GM11168 (cell line): ENCODE results near the gene NGEF.
"Not testable (repeated sequence)": the region's sequence is repeated elsewhere in the genome, so short reads cannot be mapped to it uniquely, and the experiment has no call there.

Experiments used
- in situ Hi-C: fragments of 300-500 bp; cut with MboI; formaldehyde crosslinking; loops from one replicate; pipeline ENCODE4 v1.12.0; 2022; ENCODE audit warnings: low sequenced_read_pairs; ENCODE audit not compliant: unreplicated experiment

Gene NGEF, protein sequence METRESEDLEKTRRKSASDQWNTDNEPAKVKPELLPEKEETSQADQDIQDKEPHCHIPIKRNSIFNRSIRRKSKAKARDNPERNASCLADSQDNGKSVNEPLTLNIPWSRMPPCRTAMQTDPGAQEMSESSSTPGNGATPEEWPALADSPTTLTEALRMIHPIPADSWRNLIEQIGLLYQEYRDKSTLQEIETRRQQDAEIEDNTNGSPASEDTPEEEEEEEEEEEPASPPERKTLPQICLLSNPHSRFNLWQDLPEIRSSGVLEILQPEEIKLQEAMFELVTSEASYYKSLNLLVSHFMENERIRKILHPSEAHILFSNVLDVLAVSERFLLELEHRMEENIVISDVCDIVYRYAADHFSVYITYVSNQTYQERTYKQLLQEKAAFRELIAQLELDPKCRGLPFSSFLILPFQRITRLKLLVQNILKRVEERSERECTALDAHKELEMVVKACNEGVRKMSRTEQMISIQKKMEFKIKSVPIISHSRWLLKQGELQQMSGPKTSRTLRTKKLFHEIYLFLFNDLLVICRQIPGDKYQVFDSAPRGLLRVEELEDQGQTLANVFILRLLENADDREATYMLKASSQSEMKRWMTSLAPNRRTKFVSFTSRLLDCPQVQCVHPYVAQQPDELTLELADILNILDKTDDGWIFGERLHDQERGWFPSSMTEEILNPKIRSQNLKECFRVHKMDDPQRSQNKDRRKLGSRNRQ

DNA sequence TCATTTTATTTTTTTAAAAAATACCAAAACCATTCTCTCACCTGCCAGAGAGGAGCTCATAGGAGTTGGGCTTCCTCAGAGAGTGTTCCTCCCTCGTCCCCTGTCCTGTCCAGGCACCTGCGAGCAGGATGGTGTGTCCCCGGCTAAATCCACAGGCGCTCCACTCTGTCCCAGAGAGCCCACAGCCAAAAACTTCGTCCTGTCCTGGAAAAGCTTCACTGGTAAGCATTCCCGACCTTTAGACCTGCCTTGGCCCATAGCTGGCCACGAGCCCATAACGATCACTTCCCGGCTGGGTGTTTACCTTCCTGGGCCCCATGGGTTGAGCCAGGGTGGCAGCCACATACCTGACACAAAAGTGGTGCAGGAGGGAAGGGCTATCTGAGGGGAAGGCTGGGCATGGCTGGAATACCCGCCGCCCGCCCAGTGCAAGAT, at the start of gene NGEF:
Gene NGEF, minus strand, starts transcription at position 230 of the 435 bp plus-strand sequence. CDS start 38,366 bp downstream, outside the sequence.
- in situ Hi-C loops: no loop called here

DNA sequence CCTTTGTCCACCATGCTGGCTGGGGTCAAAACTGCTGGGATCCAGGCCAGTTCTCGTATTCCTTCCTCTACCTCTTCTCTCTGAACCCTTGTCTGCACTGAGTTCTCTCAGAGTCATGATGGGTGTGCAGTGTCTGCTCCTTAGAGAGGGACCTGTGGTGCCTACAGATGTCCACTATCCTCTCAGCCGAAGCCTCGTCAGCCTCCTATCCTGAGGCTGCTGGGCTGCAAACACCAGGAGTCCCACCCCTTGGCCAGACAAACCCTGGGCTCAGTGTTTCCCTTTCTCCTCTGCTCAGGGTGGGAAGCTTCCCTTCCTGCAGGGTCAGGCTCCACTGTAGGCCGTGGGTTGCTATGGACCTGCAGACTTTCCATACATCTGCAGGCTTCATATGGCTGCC, 49.4 kb upstream of the NGEF start:
- in situ Hi-C loops: no loop called here

DNA sequence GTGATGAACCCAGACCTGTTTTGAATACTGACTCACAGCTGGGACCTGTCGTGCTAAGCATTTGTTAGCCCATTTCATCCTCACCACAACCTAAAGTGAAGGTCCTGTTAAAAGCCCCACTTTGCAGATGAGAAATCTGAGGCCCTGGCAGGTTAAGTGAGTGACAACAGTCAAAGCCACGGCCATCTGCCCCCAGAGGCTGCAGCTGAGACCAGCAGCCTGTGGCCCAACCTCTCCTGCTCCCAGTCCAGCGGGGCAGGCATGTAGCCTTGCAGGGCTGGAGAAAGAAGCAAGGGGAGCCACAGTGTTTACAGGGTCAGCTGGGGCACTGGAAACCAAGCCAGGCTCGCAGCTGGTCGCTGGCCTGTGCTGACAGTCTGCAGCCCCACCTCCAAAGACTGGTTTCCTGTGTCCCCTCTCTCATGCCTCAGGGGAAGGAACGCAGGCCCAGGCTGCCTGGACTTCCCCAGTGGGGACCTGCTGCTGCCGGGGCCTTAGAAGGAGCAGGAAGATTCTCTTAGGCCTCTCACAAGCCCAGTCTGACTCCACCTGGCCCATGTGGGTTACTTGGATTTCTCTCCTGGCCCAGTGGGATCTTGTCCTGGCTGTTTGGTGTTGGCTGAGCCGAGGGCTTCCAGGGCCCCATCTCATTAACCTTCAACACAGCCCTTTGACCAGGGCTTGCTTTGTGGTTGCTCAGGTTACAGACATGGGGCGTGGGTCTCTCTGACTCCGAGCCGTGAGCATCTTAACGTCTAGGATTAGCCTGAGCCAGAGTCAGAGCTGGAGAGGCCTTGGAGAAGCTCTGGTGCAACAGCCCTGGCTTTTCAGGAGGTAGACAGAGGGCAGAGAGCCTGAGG, 48.8 kb upstream of the NGEF start:
- in situ Hi-C loops: no loop called here

DNA sequence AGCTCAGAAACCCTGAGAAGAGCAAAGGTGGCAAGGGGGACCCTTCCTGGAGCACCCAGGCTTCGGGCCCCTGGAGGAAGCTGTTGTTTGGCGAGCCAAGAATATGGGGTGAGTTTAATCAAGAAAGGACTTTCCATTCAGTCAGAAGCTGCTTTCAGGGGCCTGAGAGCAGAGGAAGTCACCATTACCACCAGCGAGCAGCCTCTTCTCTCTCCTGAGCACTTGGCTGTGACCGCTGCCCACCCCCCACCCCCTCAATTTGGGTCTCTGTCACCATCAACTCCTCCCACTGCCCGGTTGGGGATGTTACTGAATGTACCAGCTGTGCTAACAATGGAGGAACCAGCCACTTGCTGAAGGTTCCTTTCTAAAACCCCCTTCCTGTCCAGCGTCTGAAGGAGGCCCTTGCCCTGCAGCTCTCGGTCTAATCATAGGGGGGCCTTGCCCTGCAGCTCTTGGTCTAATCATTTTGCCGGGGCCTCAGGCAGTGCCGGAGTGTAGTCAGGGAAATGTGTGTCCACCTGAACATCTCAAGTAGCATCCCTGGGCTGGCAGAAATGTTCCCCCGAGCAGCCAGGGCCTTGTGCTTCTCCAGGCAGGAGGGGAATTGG, 48.0 kb upstream of the NGEF start:
- in situ Hi-C loops: no loop called here

DNA sequence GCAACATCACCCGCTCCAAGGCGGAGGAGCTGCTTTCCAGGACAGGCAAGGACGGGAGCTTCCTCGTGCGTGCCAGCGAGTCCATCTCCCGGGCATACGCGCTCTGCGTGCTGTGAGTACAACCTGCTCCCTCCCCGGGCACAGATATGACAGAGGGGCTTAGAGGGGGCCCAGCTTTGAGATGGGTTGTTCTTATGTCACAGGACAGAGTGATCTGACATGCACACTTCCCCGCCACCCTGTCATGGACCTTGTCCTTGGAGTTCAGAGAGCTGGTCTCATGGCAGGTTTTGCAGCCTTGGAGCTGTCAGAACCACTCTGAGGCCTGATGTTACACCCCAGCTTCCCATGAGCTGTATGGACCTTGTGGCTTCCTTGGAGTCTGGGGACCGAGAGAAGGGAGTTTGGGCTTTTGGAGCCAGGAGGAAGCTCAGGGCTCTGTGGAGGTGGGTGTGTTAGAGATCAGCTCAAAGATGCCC, 47.5 kb upstream of the NGEF start:
- in situ Hi-C loops: no loop called here

DNA sequence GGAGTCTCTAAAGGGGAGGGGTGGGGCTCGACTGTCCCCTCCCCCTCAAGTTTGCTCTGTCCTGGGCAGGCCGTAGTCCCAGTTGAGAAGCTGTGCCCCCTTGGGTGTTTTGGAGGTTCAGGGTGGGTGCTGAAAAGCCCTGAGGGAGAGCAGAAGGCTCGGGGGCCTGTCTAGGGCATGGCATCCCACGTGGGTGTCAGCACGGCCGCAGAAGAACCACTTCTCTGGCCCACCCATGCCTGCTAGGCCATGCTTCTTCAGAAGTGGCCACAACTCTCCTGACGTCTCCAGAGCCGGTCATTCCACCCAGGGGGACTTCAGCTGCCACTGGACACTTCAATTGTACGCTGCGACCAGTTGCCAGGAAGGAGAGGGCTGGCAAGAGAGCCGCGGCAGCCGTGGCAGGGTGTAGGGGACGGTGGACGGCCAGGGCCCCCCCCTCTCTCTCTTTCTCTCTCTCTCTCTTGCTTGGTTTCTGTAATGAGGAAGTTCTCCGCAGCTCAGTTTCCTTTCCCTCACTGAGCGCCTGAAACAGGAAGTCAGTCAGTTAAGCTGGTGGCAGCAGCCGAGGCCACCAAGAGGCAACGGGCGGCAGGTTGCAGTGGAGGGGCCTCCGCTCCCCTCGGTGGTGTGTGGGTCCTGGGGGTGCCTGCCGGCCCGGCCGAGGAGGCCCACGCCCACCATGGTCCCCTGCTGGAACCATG, 46.9 kb upstream of the NGEF start, which contains the start of gene INPP5D:
Gene INPP5D, plus strand, starts transcription at position 546 of the 704 bp plus-strand sequence. Its CDS starts 137 bp downstream, at position 683.
- in situ Hi-C loops: no loop called here

DNA sequence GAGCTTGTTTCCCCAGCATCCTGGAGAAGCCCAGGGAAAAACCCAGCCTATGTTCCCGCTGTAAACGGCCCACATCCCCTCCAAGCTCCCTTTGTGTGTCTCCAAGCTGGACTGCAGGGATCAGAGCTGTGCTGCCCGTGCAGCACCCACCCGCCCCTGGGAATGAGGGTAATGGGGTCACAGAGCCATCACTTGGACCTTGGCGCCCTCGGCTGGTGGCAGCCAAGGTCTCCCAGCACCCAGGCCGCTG, 46.4 kb upstream of the NGEF start:
- in situ Hi-C loops: no loop called here

DNA sequence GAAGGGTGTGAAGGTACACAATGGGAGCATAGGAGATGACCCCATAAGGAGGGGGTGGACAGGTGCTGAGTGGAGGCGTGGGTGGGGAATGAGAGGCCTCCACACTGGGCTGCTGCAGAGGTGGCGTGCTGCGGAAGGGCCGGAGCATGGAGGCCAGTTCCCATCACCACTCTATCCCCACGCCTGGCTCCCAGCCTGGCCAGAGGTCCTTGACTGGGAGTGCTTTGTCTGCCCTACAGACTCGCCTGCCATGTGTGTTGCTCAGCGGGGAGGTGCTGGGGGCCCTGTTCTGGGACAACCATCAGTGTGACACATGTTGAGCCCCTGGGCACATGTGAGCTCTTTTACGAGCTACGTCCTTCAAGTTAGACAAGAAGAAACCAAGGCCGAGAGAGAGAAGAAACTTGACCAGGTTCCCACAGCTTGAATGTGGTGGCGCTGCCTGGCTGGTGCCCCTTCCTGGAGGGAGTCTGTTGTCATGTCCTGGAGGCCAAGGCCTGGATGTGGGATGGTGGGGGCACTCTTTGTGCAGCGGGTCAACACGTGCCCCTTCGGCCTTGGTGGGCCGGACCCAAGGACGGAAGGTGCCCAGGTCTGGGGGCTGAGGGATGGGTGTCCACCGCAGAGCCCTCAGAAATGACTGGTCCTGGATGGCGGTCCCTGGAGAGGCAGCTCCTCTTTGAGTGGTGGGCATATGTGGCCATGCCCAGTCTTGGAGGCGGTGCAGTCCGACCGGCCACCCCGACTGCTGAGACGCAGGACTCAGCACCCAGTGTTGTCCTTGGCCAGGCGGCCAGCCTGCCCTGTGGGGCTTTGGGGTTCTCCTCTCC, 45.9 kb upstream of the NGEF start:
- in situ Hi-C loops: no loop called here

DNA sequence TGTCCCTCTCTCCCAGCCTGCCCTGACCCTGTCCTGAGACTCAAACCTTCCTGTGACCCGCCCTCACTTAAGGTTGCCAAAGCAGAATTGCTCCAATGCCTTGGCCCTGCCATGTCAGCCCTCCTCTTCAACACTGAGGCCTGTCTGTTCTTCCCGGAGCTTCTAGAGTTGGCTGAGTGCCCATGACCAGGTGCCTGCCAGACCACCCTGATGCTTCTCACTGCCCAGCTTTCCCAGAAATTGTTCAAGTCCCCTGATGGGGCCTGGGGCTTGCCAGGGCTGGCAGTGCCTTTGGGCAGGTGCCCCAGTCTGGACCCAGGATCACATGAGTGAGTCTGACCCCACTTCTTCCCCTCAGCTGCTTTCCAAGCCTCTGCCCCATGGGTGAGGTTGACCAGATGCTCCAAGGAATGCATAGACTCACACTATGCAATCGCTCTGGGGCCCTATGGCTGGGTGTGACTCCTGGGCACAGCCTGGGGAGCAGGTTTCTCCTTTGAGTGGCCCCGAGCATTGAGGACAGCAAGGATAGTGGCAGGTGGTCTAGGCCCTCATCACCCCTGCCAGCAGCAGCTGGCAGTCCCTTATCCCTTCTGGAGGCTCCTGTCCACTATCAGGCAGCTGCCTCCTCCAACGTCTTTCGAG, 44.0 kb upstream of the NGEF start:
- in situ Hi-C loops: no loop called here

DNA sequence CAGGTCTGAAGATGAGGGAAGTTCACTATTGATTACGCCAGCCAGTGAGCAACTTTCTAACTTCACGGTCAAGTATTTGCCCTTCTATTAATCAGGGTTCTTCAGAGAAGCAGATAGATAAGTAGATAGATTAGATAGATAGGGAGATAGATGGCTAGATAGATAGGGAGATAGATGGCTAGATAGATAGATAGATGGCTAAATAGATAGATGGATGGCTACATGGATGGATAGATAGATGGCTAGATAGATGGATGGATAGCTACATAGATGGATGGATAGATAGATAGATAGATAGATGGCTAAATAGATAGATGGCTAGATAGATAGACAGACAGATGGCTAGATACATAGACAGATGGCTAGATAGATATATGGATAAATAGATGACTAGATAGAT, 42.3 kb upstream of the NGEF start:
- in situ Hi-C loops: no loop called here

DNA sequence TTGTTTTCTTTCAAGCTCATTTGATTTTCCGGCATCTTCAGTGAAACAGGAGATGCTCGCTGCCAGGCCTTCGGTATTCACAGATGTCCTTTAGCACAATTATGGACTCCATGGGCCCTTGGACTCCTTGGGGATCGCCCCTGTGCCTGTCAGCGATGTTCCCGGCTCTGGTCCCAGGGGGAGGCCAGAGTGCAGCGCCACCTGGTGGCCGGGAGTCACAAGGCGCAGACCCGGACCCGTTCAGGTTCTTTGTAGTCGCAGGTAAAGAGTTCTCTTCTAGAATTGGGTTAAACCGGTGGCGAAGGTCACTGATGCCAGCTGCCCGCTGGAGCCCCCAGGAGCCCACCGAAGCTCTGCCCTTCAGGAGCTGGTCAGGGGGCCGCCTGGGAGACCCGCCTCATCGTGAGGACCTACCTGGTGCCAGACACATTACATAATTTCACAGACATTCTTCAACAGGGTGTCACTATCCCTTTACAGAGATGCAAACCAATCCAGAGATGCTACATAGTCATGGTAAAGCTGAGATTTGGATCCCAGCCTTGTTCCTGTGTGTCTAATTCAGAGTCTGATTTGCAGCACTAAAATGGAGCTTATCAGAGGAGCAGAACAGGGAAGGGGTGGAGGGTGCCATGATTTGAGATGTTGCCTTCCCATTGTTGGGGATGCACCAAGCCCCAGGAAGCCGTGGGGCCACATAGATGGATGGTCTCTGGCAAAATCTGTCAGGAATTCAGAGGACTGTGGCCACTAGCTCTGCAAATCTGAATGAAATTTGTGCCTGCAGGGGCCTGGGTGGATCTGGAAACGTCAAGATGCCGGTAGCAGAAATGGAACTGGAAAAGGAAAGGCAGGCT, 41.1 kb upstream of the NGEF start:
- in situ Hi-C loops: no loop called here

DNA sequence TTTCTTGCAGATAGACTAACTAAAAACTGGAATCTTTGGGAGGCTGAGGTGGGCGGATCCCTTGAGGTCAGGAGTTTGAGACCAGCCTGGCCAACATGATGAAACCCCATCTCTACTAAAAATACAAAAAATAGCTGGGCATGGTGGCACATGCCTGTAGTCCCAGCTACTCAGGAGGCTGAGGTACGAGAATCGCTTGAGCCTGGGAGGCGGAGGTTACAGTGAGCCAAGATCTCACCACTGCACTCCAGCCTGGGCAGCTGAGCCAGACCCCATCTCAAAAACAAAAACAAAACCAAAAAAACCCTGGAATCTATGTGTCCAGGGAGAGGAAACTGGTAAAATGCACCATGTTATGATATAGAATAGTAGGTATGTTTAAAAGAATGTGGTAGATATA, 39.5 kb upstream of the NGEF start:
- in situ Hi-C loops: not testable (repeated sequence)

DNA sequence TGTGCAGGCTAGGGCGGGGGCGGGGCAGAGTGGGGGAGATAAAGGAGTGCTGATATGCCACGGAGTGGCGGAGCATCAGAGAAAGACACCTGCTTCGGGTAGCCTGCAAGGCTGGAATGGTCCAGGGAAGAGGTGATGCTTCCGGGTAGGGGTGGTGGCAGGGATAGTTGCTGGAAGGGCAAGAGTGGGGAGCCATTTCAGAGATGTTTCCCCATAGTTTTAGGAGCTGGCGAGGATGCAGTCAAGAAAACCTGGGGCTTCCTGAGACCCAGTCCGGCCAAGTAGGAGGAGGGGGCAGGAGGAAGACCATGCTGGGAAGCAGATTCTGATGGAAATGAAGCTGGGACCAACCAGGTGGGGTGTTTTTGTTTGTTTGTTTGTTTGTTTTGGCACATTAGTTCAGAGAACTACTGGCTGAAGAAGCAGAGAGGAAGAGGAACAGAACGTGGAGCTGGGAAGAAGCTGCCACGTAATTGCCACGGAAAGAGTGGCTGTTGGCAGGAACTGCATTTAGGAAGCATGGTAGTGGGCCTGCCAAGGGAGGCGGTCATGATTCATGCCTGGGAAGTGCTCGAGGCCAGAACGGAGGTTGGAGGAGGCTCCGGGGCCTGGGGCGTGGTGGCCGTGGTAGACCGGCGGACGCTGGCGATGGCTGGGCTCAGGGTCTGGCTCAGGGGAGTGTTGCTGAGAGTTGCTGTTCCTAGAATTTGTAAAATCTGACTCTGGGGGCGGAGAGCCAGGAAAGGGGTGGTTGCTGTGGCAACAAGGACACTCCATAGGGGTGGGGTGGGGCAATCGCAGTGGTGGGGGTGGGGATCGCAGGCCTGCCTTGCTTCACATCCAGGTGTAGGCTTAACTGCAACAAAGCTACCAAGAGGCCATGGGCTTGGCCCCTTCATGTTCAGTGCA, 38.4 kb upstream of the NGEF start:
- in situ Hi-C loops: no loop called here

DNA sequence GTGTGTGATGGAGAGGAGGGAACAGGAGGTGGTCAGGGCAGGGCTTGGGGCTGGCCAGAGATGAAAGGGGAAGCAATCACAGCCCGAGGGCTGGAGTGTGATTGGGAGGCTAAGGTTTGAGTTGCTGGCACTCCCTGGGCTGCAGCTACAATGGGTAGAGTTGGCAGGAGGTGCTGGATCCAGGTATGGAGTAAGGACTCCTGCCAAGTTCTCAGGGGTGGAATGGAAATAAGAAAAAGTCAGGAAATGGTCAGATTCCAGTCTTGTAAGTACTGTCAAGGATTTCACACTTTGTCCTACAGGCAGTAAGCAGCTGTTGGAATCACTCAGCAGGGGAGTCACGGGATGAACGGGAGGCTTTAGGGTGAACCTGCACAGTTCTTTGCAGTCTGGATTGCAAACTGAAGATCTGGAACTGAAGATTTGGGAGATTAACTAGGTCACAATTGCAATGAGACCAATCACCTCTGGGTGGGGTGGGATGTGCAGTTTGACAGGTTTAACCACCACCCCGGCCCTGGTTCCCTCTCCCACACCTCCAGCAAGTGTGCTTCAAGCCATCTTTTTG, 36.2 kb upstream of the NGEF start:
- in situ Hi-C loops: loop anchor here (10.0 kb wide), 1 partner anchor 184 kb away; no protein-coding TSS in a partner anchor

DNA sequence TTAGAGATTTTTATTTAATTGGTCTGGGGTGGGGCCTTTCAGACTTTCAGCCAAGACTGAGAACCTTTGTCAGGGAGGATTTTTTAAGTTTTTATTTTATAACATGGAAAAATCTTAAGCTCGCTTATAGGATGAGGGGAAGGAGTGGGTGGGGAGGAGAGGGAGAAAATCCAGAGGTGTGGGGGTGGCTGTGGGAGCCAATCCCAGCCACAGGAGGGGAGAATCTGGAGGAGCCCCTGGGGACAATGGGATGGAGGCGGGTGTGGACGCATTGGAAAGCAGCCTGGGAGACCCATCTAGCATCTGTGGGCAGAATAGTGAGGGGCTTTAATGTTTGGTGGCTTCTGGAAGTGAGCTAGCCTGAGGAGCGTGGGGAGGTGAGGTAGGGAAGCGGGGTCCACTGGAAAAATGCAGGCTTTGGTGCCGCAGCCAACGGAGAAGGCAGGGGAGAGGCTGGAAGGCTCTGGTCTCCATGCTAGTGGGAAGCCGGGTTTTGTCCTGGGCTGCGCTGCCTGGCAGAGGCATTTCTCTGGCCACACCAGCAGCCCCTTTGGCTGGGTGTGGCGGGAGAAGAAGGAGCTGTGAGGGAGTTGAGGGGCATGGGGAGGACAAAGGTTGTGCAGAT, 35.6 kb upstream of the NGEF start:
- in situ Hi-C loops: loop anchor here (10.0 kb wide), 1 partner anchor 184 kb away; no protein-coding TSS in a partner anchor
